CD4-positive, alpha-beta T cell treated with Interleukin-17A for 4 hours (primary cell): ENCODE measurements around the gene TULP1.

ENCODE experiments used
- DNase-seq: peaks from one replicate; pipeline ENCODE4 v3.0.0-alpha.2; 2020; ENCODE audit warnings: mixed read lengths

The TULP1 gene

DNA sequence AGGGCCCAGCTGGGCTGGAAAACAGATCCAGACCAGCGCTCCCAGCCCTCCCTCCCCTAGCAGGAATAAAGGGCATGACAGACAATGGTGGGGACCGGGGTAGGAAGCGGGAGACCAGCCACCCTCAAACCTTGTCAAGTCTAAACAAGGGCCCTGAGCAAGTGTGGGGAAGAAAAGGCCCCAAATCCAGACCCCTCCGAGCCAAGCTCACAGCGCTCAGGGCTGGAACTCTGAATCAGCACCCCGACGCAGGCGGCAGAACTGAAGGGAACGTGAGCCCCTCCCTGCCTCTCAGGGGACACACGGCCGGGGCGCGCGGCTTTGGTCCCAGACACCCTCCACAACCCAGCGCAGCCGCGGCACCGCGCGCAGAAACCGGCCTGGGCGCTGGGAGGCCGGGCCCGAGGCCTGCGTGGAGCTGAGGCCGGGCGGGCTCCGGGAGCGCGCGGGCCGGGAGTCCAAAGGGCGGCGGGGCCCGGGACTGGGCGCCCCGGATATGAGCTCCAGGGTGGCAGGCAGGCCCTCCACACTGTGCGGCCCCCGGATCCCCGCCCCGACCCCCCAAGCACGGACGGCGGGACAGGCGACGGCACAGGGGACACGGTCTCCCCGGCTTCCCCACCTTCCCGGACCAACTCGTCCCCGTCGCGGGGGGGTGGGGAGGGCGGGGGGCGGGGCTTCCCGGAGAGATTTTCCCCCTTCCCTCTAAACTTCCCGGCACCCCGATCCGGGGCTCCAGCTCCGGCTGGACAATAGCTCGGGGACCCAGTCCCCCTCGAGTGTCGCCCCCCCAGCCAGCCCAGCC lies 16.5 kb downstream of the TULP1 start:
- no peak for DNase-seq

DNA sequence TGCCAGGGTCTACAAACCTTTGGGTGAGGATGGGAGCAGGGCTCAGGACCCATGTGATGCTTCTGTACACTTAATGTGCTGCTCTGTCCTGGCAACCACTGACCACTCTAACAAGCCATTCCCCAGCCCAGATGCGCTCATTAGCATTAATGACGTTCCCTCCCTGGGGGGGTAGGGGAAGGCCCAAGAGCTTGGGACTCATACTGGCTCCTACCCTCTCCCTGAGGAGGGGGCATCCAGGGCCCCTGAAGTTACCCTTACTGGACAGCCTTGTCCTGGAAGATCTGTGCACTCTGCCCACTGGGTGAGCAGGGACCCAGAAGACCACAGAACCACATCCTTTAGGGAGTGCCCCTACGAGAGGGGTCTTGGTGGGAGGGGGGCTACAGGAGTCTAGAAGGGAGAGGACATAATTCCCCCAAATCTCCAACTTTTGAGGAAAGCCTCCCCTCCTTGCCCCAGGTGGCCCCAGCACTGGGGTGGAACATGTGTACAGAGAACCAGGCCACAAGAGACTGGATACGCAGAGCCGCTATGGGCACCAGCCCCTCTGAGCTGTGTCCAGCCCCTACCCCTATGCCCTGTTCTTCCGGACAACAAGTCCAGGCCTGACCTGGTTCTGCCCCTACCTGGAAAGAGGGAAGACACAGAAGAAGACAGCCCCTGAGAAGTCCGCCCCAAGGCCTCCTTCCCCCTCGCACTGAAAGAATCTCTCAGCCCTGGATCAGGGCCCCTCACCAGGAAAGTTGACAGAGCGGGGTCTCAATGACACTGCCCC lies 17.2 kb downstream of the TULP1 start:
- no peak for DNase-seq

DNA sequence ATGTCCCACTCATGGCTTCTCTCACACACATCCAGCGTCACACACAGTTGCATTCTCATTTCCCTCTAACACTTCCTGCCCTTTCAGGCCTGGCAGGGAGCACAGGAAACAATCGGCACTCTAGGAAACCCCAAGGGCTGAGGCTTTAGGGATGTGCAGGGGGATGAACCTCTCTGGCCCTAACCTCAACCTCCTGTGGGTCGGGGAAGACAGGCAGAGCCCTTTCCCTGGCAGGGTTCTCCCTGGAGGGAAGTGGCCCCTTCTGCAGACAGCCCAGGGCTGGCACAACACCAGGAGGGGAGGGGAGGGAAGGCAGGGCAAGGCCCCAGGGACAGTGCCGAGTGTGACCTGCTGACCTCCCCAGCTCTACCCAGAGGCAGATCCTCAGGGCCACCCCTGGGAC lies 18.5 kb downstream of the TULP1 start:
- DNase-seq, result no peak

DNA sequence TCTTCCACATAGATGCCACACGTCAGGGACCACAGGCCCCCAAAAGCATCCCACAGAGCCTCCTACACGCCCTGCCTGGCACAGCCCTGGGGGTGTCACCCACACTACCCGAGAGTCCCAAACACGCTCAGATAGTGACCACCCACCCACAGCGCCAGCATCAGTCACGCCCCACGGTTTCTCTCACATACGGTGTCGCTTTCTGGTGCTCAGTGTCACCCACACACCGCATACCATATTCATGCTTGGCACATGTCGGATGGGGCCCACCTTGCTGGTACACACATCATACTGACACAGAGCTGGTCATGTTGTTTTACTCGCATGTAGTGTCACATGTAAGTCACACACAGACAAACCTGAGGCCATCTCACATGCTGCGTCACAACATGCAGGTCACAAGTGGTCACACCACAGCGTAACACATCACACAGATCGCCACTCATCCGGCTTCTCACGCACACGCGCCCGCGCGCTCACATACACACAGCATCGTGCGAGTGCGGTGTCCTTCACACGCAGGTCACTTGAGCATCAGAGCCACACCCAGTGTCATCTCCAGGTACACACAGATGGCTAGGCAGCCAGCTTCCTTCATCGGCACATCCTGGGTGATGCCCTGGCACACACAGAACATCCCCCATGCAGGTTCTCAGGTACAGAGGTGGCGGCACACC lies 19.3 kb downstream of the TULP1 start:
- DNase-seq, result no peak

DNA sequence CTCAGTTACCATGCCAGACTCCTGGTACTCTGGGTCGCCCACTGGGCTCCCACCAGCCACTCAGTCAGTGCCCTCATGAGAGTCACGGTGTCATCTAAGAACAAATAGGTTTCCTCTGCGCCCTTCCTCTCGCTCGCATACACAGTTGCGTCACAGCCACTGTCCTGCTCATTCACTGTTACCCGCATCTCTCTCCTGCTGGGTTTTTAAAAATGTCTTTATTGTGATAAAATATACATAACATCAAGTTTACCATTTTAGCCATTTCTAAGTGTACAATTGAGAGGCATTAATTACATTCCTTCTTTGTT lies 19.8 kb downstream of the TULP1 start:
- no peak for DNase-seq

DNA sequence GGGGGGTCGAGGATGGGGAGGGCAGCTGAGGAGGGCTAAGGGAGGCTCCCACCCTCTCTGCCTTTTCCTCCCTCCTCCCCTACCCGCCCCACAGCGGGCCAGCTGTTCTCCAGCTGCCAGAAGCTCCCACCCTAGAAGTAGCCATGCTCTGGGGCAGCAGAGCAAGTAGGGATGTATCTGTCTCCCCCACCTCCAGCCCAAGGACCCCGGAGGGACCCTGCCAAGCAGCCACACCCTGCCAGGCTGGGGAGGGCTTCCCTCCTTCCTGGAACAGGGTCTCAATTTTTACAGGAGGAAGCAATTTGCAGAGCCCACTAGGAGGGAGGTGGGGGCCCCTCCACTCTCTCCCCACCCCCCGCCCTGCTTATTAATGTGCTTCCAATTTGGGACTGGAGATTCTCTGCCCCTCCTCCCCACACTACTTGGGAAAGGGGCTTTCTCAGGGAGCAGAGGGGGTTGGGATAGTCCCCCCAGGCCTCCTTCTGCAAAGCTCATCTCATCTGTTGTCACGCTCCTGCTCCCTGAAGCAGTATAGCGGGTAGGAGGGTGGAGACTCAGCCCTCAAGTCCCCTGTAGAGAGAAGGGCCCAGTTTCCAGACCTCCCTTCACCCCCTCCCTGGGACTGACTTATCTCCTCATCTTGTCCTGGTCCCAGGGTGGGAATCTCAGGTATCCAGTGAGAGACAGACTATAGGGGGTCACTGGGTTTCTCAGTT lies 20.3 kb downstream of the TULP1 start:
- DNase-seq, result no peak

DNA sequence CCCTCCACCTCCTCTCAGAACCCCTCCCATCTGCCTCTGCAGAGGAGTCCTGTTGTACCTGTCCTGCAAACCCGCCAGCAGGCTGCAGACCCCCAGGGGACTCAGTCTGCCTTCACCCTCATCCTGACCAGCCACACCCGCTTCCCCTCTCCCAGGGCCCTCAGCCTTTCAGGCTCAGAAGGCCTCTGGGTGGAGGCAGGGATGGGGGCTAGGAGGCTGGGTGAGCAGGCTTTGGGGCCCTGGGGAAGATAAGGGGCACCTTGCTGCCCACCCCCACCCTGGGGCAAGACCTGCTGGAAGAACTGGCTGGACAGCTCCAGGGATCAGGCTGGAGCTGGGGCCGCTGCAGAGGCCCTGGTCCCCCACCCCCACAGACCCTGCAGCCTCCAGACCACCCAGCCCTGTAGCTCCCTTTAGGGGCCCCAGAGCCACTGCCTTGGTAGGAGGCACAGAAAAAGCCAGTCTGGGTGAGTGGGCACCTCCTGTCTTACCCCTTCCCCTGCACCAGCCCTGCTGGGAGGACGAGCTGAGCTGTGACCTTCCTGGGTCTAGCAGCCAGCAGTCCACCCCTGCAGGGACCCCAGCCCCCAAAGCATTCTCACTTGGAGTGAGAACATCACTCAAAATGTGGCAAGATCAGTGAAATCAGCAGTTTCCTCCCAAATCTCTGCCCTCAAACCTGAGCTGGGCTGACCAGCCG lies 21.0 kb downstream of the TULP1 start:
- DNase-seq, result no peak

DNA sequence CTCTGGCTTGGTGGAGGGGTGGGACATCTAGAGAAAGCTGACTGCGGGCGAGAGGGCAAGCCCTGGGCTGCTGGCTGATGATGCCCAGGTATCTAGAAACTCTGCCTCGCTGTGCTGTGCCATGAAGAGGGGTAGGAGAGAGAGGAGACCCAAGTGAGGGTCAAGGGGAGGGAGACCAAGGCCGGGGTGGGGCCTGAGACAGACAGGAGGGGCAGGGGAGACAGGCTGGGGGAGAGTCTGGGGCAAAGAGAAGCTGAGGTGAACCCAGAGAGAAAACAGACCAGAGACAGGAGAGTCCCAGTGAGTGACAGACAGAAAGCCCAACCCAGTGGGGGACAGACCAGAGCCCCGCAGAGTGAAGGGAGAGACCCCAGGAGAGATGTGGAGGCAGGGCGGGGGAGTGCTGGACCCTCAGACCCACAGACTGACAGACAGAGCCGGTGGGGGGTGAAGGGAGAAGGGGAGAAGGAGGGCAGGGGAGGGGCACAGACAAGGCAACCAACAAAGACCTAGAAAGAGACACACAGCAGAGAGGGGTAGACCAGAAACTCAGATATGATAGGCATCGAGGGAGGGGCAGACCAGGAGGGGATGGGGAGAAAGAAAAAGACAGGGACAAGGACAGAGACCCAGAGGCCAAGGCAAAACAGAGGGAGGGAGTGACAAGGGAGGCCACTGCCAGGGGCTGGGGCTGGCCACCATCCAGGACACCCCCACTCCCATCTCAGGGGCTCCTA lies 21.7 kb downstream of the TULP1 start:
- no peak for DNase-seq

DNA sequence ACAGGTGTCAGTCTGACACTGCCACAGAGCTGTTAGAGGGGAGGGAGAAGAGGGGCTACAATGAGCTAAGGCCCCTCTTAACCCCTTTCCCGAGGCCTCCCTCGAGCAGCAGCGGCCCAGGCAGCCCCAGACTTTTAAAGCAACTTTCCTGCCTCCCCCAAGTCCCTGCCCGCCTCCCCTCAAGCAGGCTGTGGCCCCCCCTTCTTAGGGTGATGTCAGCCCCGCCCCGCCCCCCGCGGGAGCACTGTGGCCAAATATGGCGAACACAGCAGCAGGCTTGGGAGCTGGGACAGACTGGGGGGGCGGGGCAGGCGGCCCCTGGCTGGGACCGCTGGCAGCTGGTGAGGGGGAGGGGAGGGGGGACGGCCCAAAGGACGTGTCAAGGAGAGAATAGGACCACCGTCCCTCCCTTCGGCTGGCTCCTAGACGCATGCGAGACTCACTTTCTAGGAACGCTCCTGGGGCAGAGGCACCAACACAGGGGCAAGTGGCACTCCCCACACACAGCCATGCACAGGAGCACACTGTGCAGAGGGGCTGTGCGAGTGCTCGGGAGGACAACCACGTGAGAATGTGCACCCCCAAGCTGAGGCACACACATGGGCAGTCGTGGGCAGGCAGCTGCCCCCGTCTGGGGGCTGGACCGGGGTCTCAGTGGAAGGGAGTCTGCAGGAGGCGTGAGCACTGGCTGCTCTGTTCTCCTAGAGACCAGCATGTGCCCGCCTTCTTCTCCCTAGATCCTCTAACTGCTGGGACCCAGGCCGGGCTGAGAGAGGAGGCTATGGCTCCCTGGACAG lies 22.5 kb downstream of the TULP1 start:
- no peak for DNase-seq

DNA sequence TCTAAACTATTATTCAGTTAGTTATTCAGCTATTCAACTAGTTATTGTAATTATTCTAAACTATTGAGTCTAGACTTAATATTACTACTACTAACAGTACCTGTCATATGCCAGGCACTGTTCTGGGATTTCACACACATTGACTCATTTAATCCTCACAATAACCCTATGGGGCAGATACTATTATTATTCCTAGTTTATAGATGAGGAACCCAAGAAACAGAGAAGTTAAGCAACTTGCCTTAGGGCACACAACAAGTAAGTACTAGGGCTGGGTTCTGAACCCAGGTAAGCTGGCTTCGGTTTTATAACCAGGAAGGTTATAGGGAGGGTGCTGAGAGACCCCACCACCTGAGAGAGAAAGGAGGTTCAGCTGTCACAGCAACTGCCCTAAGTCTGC lies 23.6 kb downstream of the TULP1 start:
- no peak for DNase-seq

DNA sequence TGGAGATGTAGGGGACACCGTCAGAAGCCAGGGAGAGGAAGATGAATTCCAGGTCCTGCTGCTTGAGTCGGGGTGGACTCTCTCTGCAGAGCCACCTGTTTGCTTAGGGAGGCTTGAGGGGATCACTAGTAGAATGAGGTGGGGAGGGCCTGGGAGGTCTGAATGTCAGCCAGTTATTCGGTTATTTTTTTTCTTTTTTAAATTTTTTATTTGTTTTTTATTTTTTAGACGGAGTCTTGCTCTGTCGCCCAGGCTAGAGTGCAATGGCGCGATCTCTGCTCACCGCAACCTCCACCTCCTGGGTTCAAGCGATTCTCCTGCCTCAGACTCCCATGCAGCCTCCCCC lies 24.2 kb downstream of the TULP1 start:
- DNase-seq, result no peak

DNA sequence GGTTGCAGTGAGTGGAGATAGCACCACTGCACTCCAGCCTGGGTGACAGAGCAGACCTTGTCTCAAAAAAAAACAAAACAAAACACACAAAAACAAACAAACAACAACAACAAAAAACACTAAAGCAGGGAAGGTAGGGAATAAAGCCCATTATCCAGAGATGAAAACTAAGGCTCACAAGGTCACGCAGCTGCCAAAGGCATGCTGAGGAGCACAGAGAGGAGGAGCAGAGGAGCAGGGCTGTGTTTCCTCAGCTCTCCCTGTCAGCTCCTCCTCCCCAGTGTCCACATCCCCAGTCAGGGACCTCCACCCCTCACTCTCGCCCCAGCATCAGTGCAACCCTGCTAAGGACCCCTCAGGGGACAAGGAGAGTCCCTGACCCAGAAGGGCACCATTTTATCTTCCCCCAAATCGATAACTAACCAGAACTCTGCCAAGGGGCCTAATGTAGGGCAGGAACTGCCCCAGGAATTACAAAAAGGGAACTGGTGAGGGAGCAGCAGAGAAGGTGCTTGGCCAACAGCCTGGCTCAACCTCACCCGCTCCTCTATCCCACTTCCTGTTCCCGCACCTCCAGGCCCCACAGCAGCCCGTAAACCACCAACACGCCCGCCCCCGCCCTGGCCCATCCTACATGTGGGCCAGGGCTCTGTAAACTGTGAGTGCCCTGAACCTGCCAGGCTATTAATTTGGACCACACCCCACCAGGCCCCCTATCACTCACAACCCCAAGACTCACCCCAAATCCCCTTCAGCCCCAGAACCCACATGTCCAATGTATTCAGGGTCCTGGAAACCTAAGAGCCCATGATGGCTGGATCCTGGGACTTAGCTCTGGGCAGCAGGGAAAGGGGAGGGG lies 24.8 kb downstream of the TULP1 start:
- DNase-seq, result no peak

DNA sequence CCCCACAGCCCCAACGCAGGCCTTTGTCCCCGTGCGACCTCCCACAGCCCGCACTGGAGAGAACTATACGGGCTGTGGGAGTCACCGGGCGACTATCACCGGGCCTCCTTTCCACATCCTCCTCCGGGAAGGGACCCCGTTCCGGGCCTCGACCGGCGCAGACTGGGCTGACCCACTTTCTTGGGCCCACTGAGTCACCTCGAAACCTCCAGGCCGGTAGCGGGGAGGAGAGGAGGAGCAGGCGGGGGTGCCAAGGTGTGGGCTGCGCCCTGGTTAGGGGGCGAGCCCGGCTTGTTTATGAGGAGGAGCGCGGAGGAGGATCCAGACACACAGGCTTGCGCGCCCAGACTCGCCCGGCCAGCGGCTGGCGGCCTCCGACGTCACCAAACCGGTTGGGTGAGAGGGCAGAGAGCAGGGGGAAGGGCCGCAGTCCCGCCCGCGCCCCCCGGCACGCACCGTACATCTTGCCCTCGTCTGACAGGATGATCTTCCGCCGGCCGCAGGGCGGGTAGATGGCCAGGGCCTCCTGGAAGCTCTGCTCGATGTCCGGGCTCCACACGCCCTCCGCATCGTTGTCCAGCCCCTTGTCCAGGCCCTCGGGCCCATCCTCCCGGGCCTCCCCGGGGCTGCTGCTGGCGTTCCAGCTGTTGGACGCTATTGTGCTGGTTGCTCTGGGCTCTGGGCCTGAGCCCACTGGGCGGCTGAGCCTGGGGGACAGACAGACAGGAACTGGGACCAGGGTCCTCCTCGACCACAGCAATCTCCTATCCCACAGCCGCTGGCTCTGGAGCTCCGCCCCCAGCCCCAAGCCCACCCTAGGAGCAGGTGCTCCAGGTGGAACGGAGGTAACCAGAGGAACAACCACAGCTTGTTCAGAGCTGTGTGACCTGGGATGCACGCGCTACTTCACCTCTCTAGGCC lies 26.4 kb downstream of the TULP1 start:
- DNase-seq, result no peak

DNA sequence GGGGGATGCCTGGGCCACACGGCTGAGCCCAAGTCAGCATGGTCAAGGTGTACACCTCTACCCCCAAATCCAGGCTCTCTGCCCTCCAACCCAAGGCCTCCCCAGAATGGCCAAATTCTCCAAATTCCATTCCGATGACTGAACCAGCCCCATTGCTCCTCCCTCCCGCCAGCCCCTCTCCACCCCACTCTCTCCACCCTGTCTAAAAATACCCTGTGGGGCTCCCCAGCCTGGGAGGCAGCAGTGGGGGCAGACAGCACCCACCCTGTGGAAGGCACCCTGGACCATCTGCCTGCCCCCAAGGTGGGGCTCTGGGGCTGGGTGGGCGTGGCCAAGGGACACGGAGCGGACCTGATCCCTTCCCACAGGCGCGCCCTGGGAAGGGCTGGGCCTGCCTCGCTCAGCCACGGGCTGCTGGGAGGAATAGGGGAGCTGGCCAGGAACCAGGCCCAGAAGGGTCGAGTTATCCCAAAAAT lies 27.3 kb downstream of the TULP1 start:
- no peak for DNase-seq

DNA sequence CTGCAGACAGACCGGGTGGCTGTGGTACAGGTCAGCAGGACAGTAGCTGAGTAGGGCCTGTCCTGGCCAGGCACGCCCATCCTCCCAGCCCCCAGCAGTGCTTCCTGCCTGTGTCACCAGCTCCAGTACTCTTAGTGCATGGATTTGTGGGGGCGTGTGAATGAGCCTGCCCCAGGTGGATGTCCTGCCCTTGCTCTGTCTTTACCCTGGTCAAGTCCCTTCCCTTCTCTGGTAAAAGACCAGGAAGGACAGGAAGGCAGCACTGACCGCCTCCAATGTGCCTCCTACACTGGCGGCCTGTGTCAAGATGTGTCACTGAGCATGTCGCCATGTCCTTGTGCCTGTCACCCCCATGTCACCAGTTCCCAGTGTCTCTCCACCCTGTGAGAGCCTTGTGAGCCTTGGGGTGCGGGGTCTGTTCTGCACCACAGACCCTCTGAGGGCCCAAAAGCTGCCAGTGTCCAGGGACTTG lies 27.7 kb downstream of the TULP1 start:
- no peak for DNase-seq

DNA sequence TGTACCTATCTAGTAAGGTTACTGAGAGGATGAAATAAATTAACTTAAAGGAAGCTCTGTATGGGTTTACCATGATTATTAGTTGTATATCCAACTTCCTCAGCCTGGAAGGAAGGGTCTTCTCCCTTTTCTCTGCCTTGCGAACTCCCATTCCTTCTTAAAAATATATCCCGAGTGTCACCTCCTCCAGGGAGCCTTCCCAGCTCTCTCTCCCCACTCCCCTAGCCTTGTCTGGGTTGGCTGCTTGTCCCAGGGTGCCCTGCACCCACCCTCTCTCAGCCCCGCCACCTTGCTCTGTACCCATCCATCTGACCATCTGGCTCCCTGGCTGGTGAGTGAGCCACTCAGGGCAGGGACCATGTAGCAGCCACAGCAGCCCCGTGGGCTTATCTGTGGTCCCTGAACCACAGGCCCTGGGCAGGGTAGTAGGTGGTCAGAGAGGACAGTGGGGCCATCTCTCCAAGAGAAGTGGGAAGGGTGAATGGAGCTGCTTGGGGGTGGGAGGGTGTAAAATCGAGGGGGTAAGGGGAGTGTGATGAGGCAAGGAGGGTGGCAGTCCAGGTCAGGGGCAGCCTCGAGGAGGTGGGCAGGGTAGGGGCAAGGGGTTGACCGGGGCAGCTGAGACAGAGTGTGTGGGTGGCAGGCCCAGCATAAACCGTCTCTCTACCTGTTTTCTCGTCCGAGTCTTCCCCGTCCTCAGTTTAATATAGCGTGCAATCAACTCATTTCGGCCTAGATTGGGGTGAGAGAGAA lies 28.6 kb downstream of the TULP1 start:
- no peak for DNase-seq

DNA sequence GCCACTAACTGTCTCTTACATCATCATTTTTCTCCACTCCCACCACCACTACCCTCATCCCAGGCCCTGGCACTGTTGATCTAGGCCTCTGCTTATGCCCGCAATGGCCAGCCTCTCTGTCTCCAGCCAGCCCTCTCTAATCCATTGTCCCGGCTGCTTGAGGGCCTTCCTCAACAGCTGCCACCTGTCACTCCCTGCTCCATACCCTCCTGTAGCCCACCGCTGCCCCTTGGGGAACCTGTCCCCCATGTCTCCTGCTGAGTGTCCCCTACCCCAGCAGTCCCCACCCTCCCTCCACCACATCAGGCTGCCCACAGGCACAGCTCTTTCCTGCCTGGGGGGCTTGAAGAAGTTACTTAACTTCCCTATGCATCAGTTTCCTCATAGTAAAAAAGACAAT lies 29.2 kb downstream of the TULP1 start:
- DNase-seq, result no peak

DNA sequence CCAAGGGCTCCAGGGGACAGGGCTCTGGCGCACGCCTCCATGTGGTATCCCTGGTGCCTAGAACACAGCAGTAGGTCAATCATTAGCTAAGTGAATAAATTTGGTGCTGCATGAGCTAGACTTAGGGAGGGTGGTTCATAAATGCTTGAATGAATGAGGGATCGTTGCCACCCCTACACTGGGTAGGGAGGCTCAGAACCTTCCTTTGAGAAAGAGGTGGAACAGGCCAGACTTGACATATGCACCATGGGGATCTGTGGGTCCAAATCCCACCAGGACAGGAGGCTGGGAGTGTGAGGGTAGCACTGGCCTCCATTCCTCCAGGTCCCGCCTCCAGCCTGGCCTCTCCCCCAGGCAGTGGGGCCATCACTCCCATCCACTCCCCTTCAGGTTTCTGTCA lies 29.6 kb downstream of the TULP1 start:
- no peak for DNase-seq
